ENCODE data around the gene ZDHHC14.

ZDHHC14 gene

DNA sequence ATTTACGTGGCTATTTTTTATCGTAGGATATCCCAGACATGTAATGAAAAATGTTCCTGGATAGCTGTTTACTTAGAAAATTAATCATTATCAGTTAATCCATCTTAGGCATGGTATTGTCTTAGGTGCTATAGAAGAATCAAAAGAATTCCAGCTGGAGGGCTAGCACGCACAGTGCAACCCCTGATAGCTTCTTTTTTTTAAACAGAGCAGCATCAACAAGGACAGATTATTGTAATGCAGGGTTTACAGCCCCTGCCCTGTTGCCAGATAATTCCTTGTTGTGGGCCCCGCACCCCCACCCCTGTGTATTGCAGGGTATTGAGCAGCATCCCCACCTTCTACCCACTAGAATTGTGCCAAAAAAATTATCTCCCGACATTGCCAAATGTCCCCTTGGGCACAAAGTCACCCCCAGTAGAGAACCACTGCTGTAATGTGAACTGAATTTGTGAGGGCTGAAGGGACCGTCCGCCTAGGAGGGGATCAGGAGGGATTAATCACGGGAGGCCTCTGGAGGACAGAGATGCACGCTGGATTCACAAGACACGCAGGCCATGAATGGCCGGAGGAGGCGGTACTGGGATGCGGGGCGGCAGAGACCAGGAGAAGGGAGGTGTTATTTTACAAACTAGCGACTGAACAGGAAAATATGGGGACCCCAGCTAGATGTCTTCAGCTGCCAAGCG, 174.6 kb downstream of the ZDHHC14 start:
- no peak overlapping the region for H3K4me3 ChIP-seq (IDR thresholded peaks at IDR 0.05; ENCODE audit: insufficient read depth, low read depth, low read length)
- peaks cover 11% of the 10 kb centered on the region for H3K4me1 ChIP-seq (ENCODE audit: low read depth, poor library complexity, severe bottlenecking)
- H3K4me2 ChIP-seq, result no peak overlapping the region
- H3K79me2 ChIP-seq (ENCODE audit: insufficient read depth, low read depth), result no peaks in the 10 kb centered on the region
- H3K9ac ChIP-seq, result no peak overlapping the region
- H2AFZ ChIP-seq (ENCODE audit: low read depth), result no peak overlapping the region
- H3K27me3 ChIP-seq (ENCODE audit: insufficient read depth, low read depth), result no peaks in the 10 kb centered on the region
- no peak overlapping the region for H3K27ac ChIP-seq
- H3K36me3 ChIP-seq (ENCODE audit: insufficient read depth), result no peaks in the 10 kb centered on the region
- TF ChIP-seq, protein P1, sequence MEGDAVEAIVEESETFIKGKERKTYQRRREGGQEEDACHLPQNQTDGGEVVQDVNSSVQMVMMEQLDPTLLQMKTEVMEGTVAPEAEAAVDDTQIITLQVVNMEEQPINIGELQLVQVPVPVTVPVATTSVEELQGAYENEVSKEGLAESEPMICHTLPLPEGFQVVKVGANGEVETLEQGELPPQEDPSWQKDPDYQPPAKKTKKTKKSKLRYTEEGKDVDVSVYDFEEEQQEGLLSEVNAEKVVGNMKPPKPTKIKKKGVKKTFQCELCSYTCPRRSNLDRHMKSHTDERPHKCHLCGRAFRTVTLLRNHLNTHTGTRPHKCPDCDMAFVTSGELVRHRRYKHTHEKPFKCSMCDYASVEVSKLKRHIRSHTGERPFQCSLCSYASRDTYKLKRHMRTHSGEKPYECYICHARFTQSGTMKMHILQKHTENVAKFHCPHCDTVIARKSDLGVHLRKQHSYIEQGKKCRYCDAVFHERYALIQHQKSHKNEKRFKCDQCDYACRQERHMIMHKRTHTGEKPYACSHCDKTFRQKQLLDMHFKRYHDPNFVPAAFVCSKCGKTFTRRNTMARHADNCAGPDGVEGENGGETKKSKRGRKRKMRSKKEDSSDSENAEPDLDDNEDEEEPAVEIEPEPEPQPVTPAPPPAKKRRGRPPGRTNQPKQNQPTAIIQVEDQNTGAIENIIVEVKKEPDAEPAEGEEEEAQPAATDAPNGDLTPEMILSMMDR (conservative IDR thresholded peaks at IDR 0.05; ENCODE audit: low read depth, low read length), result no peak
- H4K20me1 ChIP-seq (ENCODE audit: insufficient read depth), result no peaks in the 10 kb centered on the region

DNA sequence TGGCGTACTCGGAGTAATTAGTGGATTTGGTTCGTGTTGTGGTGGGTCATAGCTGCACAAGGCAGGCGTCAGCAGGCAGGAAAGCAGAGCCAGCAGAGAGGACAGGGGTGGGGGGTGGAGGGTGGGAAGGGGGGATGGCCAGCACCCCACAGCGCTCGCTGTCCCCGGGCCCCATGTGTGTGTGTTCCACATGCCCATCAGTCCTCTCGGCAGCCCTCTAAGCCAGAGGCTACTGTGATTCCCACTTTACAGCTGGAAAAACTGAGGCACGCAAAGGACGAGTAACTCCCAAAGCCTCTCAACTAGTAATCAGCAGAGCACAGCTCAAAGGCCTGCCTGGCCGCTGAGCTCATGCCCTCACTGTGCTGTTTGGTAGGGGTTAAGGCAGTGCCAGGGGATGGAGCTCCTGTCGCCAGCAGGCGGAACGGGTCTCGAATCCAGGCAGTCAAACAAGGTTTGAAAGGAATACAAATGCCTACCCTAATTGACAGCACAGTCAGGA, 175.2 kb downstream of the ZDHHC14 start:
- Histone ChIP-seq H2AFZ (ENCODE audit: low read depth) (no peak overlapping the region), H4K20me1 (ENCODE audit: insufficient read depth) (no peaks in the 10 kb centered on the region), H3K9ac (no peak overlapping the region), H3K36me3 (ENCODE audit: insufficient read depth) (no peaks in the 10 kb centered on the region), H3K4me1 (ENCODE audit: low read depth, poor library complexity, severe bottlenecking) (peaks cover 17% of the 10 kb centered on the region), H3K4me2 (no peak overlapping the region), H3K4me3 (IDR thresholded peaks at IDR 0.05; ENCODE audit: insufficient read depth, low read depth, low read length) (no peak overlapping the region), H3K79me2 (ENCODE audit: insufficient read depth, low read depth) (no peaks in the 10 kb centered on the region), H3K27me3 (ENCODE audit: insufficient read depth, low read depth) (no peaks in the 10 kb centered on the region), H3K27ac (no peak overlapping the region)
- TF ChIP-seq, protein P1 (conservative IDR thresholded peaks at IDR 0.05; ENCODE audit: low read depth, low read length), result no peak

DNA sequence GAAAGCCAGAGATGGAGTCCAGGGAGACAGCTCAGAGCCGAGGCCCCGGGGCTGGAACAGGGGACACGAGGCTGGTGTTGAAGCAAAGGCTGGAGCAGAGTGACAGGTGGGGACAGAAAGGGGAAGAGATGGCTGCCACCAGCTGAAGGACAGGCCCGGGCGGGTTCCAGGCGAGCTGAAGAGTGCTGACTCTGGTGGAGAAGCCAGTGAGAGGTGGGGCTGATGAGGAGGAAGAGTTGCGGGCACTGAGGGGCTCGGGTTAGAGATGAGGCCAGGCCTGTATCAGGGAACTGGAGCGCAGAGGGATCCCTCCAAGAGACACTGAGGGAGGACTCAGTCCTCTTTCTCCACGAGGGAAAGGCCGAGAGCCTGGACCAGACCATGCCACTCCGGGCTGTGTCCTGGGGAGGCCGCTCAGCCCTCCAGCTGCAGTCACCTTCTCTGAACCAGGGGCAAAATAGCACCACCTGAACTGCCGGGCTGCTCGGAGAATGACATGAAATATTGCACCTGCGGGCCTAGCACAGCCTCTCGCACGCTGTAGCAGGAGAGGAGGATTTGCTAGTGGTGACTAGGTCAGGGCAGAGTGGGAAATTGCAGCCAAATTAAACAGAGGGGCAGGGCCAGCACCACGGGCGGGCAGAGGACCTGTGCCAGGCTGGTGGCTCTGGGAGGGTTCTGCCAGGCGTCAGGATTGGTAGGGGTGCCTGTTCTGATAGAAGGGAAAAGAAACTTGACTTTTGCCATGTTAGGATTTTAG, 175.9 kb downstream of the ZDHHC14 start:
- Histone ChIP-seq H3K4me3 (IDR thresholded peaks at IDR 0.05; ENCODE audit: insufficient read depth, low read depth, low read length) (no peak overlapping the region), H3K4me2 (no peak overlapping the region), H3K27me3 (ENCODE audit: insufficient read depth, low read depth) (no peaks in the 10 kb centered on the region), H3K27ac (no peak overlapping the region), H3K4me1 (ENCODE audit: low read depth, poor library complexity, severe bottlenecking) (peaks cover 24% of the 10 kb centered on the region), H3K36me3 (ENCODE audit: insufficient read depth) (no peaks in the 10 kb centered on the region), H2AFZ (ENCODE audit: low read depth) (no peak overlapping the region), H4K20me1 (ENCODE audit: insufficient read depth) (no peaks in the 10 kb centered on the region), H3K9ac (no peak overlapping the region), H3K79me2 (ENCODE audit: insufficient read depth, low read depth) (no peaks in the 10 kb centered on the region)
- TF ChIP-seq, protein P1 (conservative IDR thresholded peaks at IDR 0.05; ENCODE audit: low read depth, low read length), result no peak

DNA sequence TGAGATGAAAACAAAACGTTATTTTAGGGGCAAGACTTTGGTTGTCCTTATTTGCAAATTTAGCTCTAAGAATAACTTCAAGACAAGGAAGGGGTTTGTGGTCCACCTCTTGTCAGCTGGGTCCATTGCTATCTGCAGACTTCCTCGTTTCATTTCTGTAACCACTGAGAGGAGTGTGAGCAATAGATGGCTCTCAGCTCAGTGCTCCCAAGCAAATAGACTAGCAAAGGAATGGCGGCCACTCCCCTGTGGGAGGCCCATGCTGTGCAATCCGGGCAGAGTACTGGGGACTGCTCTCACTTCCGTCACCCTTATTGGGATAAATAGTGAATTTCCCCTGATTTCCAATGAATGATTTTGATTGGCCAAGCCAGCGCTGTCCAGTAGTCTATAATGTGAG, 176.6 kb downstream of the ZDHHC14 start:
- Histone ChIP-seq H3K4me2 (no peak overlapping the region), H3K4me3 (IDR thresholded peaks at IDR 0.05; ENCODE audit: insufficient read depth, low read depth, low read length) (no peak overlapping the region), H4K20me1 (ENCODE audit: insufficient read depth) (no peaks in the 10 kb centered on the region), H3K79me2 (ENCODE audit: insufficient read depth, low read depth) (no peaks in the 10 kb centered on the region), H3K9ac (no peak overlapping the region), H3K36me3 (ENCODE audit: insufficient read depth) (no peaks in the 10 kb centered on the region), H3K27me3 (ENCODE audit: insufficient read depth, low read depth) (no peaks in the 10 kb centered on the region), H3K27ac (no peak overlapping the region), H2AFZ (ENCODE audit: low read depth) (no peak overlapping the region), H3K4me1 (ENCODE audit: low read depth, poor library complexity, severe bottlenecking) (peaks cover 31% of the 10 kb centered on the region)
- TF ChIP-seq, protein P1 (conservative IDR thresholded peaks at IDR 0.05; ENCODE audit: low read depth, low read length), result no peak
